Measurements from ENCODE around the gene ASCL4. TPM values are rescaled to one million over a fixed set of nuclear protein-coding genes. Genes with fewer than 3 reads are reported as not detected.

ASCL4 gene
- total and polyA plus RNA-seq, 2 of the 8 experiments (the other 6 are each of a cell fraction or from before 2014, with no cell fraction given) = not detected

- TF ChIP-seq CHD1 (IDR thresholded peaks at IDR 0.05; ENCODE audit: low read depth, low read length) = no peak
Observed at GRCh38 chr12:107798580-107798979, 24.1 kb downstream of the ASCL4 start (continued).

- CTCF ChIA-PET (ENCODE audit: partially characterized antibody) = no interaction called here
- POLR2A ChIA-PET (ENCODE audit: partially characterized antibody) = no interaction called here
- TF ChIP-seq KDM1A (IDR thresholded peaks at IDR 0.05; ENCODE audit: borderline replicate concordance, low read length) (no peak), EZH2 (IDR thresholded peaks at IDR 0.05; ENCODE audit: low read depth, low read length, severe bottlenecking) (no peak)
Observed at GRCh38 chr12:107801150-107801549, 26.6 kb downstream of the ASCL4 start.

More at GRCh38 chr12:107801150-107801549, 26.6 kb downstream of the ASCL4 start:
- no peak for DNase-seq (ENCODE audit: low read depth in 1 of 2, low spot score in 2 of 2)
- no peaks in the 10 kb centered on the region for H4K20me1 ChIP-seq (replicated peaks in 1 of 2; ENCODE audit: control insufficient read depth in 1 of 2, insufficient read depth in 2 of 2, low read length in 2 of 2)
- H2AFZ ChIP-seq (ENCODE audit: low read length) = no peak overlapping the region
- H4K5ac ChIP-seq (ENCODE audit: insufficient read length, low read depth, low read length) = no peak overlapping the region
- H2BK15ac ChIP-seq (ENCODE audit: low read length) = no peak overlapping the region
- no peaks in the 10 kb centered on the region for H3K27me3 ChIP-seq (replicated peaks in 1 of 4; ENCODE audit: control insufficient read depth in 3 of 4, extremely low read depth in 1 of 4, insufficient read depth in 3 of 4, low read length in 3 of 4)
- no peak overlapping the region for H3K18ac ChIP-seq (ENCODE audit: extremely low read depth, low read length)
- H3K4me1 ChIP-seq (replicated peaks in 1 of 4; ENCODE audit: control insufficient read depth in 3 of 4, insufficient read depth in 4 of 4, low read length in 3 of 4) = no peaks in the 10 kb centered on the region; a peak in 1 of 7 replicates
- no peaks in the 10 kb centered on the region for H3K79me1 ChIP-seq (ENCODE audit: low read depth, low read length)
- no peak overlapping the region for H3K4me2 ChIP-seq (ENCODE audit: insufficient read depth in 1 of 2, low read depth in 2 of 2, low read length in 2 of 2)
- no peak overlapping the region for H2BK5ac ChIP-seq (ENCODE audit: low read depth, low read length)
- no peaks in the 10 kb centered on the region for H3K23me2 ChIP-seq (ENCODE audit: low read depth, low read length)
- no peak overlapping the region for H3K27ac ChIP-seq (ENCODE audit: low read depth, low read length)
- no peak overlapping the region for H2BK20ac ChIP-seq (ENCODE audit: low read length)
- no peak overlapping the region for H3K14ac ChIP-seq (ENCODE audit: insufficient read length)
- no peaks in the 10 kb centered on the region for H3K36me3 ChIP-seq (ENCODE audit: control insufficient read depth in 2 of 4, insufficient read depth in 4 of 4, low read length in 3 of 4)
- H4K91ac ChIP-seq (replicated peaks; ENCODE audit: insufficient read length, low read length) = no peak overlapping the region
- H3K4me3 ChIP-seq (ENCODE audit: extremely low read depth in 1 of 4, insufficient read depth in 2 of 4, low read depth in 3 of 4, low read length in 4 of 4) = no peak overlapping the region
- H3K23ac ChIP-seq (ENCODE audit: insufficient read length) = no peak overlapping the region
- no peak overlapping the region for H2BK12ac ChIP-seq (ENCODE audit: low read depth, low read length)
- no peak overlapping the region for H2BK120ac ChIP-seq (replicated peaks; ENCODE audit: low read depth, low read length)
- no peaks in the 10 kb centered on the region for H3K79me2 ChIP-seq (ENCODE audit: control insufficient read depth in 1 of 2, insufficient read depth in 2 of 2, low read length in 2 of 2)
- no peak overlapping the region for H3K9ac ChIP-seq (replicated peaks in 1 of 4; ENCODE audit: extremely low read depth in 1 of 4, low read depth in 3 of 4, low read length in 3 of 4)
- no peak overlapping the region for H4K8ac ChIP-seq (ENCODE audit: extremely low read depth, insufficient read depth, low read length)
- H3K4ac ChIP-seq (replicated peaks; ENCODE audit: insufficient read length, low read depth, low read length) = no peak overlapping the region
- H3K56ac ChIP-seq (replicated peaks; ENCODE audit: insufficient read length, low read depth, low read length) = no peak overlapping the region
- FAIRE-seq = no peak
- no peaks in the 10 kb centered on the region for H3K9me3 ChIP-seq (ENCODE audit: insufficient read depth in 2 of 2, low read depth in 1 of 2, low read length in 1 of 2)
- H2AK5ac ChIP-seq (ENCODE audit: low read depth, low read length) = no peak overlapping the region

Measured in H1 (cell line).